ENCODE measurements around the gene LRMDA.

Gene LRMDA

DNA sequence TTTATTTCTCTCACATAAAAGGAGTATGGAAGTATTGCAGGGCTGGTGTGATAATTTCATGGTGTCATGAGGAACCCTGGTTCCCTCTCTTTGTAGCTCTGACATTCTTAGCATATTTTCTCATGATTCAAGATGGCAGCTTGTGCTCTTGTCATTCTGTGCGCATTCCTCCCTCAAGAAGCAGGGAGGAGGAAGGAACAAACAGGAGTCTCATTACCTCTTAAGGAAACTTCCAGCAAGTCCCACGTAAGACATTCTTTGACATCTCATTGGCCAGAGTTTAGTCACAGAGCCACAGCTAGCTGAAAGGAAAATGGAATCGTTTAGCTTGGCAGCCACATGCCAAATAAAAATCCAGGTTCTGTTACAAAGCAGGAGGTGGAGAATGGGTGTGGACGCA lies 546.8 kb downstream of the LRMDA start:
- DNase-seq, result no peak

DNA sequence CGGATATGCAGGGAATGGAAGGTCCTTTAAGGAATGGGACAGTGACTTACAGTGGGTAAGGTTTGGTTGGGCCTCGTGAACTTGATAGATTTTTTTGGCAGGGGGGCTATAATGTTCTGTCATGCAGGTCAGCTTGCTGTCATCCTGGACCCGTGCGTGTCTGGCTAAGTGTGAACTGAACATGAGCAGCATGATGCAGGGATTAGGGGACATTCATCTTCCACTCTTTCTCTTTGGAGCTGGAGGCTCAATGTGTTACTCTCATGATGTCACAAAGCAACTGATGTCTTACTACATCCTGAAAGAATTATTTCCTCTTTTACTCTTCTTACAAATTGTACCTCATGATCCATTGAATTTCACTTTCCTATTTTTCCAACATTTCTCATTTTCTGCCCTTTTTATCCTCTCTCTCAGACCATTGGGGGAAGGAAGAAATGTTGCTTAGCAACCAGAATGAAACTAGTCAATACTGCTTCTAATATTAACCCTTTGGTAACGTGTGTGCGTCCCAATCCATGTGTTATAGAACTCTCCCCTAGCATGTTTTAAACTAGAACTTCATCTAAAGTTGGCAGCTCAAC lies 549.1 kb downstream of the LRMDA start:
- DNase-seq, result no peak

DNA sequence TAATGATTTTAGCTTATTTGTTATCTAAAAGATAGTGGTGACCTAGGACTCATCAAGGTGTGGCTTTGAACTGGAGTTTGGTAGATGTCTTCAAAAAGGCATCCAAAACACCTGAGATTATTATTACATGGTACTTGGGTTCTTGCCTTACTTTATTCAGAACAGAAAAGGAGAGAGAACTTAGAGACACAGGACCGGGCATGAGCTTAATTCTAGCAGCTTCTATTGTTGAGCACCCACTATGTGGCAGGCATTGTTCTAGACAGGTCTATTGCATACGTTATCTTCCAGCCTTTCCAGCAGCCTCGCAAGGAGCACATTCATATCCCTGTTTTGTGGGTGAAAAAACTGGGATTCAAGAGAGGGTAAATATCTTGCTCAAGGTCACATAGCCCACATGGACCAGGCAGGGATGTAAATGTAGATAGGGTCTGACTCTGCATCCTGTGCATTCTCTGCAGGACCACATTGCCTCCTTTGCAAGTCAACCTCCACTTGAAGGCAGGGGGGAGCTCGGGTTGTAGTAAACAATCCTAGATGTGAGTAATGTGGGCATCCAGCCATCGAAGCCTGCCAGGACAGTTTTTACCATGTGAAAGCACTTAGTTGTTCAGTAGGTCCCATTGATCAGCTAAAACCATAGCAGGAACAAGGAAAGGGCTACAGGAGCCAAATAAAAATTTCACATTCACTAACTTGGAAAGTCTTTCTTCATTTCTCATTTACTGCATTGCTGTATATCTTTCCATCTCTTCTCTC lies 551.4 kb downstream of the LRMDA start:
- DNase-seq, result no peak

DNA sequence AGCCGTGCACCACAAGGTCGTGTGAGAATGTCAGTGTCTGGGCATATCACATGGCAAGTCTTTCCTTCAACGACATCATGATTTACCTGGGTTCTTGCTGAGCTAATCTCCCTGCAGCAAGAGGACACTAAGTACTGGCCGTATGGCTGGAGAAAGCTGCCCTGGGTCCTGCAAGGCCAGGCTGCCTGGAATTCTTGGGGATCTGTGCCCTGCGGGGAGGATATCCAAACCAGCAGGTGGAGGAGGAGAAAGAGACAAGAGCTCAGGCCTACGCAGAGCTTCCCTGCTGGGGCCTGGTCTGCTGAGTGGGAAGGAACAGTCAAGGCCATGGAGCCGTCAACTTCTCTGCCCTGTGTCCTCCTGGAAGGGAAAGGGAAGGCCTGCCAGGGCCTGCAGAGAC lies 552.6 kb downstream of the LRMDA start:
- no peak for DNase-seq

DNA sequence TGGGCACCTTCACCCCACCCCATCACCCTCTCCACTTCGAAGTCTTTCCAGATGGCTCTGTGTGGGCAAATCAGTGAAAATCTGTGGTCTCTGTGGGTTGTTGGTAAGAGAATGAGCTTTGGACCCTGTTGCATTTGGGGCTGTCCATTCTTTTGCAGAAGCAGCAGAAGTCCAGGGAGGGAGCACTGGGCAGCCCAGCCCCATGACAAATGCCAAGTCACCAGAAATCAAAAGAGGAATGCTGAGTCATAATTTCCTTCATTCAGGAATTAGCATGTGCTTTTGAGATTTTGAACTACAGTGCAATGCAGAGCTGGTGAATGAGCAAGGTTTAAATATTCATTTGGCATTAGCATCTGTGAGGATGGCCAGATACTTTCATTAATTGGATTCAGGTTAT lies 556.2 kb downstream of the LRMDA start:
- no peak for DNase-seq

DNA sequence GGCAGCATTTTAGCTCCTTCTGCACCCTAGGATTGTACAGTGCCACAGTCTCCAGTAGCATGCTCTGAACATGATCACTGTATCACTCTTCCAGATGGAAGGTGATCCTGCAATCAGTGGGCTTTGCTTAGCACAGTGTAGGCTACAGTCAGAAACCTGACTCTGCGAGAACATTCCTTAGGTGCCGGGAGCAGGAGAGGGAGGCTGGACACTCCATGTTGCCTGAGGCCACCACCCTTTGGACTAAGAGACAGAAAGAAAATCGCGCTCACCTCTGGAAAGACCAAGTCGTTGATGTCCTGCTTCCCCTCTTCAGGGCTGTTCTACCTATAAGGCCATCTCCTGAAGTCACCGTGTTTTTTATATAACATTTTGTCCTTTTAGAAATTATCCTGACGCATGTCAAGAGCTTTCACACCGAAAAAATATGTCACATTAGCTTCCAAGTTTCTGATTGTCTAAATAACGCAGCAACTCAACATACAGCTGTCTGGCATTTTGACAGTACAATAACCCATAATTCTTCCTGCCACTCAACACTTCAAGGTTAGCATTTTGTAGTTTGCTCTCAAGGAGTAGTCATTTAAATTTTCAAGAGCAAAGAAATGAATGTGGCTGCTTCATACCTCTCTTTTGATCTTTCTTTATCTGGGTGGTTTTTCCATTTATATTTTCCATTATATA lies 563.1 kb downstream of the LRMDA start:
- no peak for DNase-seq

DNA sequence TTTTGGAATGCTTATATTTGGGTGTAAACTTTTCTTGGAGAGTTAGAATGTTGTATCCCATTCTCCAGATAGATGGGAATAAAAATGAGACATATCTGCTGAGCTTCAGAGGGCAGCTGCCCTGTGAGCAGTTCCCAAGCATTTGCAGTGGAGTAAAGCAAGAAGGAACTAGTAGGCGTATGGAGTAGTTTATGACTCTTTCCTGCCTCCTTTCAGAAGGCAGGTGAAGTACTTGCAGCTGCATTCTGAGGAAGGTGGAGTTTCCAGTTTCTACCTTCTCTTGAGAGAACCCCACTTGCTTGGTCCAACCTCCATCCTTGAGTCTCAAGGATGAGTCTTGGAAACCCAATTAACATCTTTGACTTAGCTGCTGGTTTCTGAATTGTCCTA lies 563.6 kb downstream of the LRMDA start:
- no peak for DNase-seq

DNA sequence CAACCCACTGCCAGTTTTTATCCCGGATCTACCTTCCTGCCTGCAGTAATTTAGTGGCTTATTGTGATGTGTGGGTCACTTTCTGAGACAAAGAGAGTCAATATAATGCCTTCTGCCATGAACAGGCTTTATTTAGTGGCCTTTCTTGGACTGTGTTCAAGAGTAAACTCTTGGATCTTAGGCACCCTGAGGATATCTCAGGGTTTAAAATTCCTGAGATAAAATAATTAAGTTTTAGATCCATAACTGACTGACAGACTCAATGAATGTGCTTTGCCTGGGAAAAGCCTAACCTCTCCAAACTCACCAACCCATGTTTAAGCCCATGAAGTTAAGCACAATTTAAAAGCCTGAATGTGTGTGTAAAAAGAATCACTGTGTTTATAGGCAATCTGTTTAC lies 564.3 kb downstream of the LRMDA start:
- DNase-seq, result no peak

DNA sequence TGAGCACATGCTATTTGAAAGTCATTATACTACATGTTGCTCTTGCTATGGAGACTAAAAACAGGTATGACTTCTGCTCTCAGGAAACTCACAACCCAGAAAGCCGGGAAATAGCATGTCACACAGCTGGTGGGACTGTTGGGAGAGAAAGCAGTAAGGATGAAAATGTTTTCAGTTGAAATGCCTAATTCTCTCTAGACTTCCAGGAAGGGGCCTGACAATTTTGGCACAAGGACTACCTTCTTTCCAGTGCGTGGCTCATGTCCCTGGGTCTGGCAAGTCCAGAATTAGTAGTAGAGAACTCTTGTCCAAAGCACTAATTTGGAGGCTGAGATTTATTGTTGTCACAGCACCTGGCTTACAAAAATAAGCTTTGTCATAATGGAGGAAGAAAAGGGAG lies 567.6 kb downstream of the LRMDA start:
- no peak for DNase-seq

DNA sequence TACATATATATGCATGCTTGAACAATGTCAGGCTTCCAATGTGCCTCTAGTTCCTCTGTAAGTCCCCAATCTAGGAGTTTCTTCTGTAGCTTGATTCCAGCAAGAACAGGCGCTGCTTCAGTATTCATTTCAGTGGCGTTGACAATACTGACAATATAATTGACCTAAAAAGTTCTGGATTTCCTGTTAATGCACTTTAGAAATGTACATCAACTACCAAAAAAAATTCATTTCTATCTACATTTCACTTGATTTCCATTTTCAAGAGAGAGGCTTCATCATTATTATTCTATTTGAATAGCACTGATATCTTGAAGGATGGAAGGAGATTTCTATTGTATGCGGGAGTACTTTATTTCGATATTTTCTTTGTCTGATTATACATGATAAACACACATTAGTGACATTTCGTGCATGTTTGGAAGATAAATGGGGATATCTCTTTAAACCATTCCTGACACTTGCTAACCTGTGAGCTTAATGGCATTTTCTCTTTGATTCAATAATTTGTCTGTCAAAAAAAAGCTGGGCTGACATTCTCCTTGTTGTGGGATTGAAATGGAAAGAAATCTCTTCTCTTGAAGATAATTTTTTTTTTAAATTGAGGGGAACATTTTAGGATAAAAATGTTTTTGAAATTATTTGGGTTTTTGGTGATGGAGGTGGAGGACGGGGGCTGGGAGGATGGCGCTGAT lies 568.2 kb downstream of the LRMDA start:
- DNase-seq, result no peak

DNA sequence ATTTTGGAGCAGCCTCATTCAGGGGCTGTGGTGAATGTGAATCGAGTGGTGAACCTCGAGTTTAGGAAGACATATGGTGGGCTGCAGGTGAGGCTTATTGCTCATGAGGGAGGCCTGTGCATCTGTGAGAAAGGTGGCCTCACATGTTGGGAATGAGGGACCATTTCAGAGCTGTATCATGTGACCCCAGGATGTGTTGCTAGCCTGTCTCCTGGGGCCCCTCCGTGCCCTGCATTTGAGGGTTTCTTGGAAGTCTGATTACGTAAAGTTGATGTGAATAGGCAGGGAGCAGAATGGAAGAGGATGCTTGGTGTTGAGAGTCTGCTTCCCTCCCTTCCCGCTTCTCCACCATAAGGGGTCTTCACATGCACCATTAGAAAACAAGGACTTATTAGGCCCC lies 569.1 kb downstream of the LRMDA start:
- no peak for DNase-seq

DNA sequence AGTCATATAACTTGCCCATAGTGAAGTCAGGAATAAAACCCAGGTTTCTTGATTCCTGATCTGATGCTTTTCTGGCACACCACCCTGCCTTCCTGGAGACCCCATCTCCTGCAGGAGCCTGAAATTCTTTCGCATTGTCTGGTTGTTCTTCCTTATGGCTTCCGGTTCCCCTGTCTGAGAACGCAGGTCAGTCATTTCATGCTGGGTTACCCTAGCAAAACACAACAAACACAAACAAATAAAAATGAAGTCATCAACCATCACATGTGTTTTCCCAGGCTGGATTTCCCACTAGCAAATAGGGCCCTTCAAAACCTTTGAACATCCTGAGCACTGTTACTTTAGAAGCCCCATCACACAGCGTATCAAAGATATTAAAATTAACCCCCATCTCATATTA lies 569.6 kb downstream of the LRMDA start:
- no peak for DNase-seq

DNA sequence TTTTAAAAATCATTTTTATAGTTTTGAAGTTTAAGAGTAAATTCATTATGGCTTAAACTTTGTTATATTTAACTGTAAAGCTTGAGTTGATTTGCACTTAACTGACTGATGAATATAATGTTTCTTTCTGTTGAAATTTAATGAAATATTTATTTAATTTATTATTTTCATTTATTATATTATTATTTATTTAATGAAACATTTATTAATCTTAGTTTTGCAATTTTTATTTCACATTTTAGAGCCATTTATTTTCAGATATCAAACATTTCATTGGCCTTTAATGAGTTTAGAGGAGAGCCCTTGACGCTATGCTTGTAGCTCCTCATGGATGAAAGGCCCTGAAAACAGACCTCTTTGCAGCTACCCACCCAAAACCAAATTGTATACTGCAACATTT lies 570.0 kb downstream of the LRMDA start:
- DNase-seq, result no peak

DNA sequence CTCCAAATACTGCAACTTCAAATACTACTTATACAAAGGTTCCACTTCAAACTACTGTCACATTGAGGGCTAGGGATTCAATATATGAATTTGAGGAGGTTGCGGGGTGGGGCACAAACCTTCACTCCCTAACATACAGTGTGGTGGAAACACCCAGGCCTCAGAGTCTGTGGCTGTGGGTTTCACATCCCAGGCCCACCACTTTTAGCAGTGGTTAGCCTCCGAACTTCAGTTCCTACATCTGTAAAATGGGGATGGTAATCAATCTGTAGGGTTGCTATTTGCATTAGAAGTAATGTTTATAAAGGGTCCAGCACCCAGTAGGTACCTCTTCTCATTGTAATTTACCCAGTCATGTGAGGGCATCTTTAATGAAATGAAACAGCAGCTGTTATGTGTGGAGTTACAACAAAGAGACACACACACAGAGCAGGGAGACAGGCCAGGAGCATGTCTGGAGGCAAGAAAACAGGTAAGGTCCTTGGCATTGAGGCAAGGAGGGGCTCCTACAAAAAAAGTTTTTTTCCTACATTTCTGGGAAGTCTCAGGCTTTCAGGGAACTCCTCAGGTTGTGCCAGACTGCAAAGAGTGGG lies 570.9 kb downstream of the LRMDA start:
- no peak for DNase-seq

DNA sequence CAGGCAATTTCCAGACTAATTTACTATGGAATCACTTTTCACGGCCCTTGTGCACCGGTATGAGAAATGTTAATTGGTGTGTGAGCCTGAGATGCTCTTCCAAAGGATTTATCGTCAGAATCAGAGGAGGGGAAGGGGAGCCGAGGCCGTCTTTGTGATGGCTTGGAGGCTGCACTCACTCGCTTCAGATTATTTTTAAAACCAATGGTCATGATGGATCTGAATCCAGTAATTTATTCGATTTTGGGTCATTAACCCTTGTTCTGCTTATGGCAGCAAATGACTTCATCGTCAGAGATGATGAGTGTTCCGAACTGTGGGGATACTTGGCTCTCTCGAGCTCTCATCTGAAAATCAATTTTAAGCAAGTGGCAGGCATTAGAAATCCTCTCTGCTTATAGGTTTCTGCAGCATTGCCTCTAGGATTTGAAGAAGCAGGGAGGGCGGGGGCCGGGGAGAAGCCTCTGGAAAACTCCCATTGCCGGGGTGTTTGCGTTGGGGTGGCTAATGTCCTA lies 576.3 kb downstream of the LRMDA start:
- DNase-seq, result no peak

DNA sequence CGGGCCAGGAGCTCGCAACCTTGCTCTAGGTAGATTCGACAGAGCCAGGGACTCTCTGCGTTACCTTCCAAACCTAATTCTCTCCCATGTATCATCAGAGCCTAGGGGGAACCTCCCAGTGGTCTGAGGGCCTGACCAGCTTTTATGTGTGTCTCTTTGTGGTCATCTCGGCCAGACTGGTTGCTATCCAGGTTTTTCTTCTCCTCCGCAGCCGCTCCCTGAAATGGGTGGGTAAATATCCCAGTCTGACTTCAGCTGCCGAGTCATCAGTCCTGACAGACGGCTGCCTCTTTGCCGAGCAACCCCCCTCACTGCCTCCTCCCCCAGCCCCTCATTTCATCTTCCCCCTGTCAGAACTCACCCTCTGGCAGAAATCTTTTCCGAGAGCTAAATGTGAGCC lies 578.1 kb downstream of the LRMDA start:
- DNase-seq, result no peak

DNA sequence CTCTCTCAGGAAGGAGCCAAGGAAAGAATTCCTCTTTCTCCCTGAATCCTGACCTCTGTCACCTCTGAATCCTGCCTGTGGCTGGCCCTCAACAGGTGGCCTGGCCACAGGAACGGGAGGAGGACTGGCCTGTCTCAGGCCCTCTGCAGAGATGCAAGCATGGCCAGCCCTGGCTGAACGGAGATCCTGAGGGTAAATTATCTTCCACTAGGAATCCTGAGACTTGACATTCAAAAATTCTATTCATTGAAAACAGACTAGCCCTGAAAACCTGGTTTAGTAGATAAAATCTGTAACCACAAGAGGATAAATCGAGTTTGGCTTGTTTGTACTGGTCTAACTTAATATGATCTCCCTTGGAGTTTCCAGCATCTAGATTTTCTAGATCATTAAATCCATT lies 579.3 kb downstream of the LRMDA start:
- DNase-seq, result no peak

DNA sequence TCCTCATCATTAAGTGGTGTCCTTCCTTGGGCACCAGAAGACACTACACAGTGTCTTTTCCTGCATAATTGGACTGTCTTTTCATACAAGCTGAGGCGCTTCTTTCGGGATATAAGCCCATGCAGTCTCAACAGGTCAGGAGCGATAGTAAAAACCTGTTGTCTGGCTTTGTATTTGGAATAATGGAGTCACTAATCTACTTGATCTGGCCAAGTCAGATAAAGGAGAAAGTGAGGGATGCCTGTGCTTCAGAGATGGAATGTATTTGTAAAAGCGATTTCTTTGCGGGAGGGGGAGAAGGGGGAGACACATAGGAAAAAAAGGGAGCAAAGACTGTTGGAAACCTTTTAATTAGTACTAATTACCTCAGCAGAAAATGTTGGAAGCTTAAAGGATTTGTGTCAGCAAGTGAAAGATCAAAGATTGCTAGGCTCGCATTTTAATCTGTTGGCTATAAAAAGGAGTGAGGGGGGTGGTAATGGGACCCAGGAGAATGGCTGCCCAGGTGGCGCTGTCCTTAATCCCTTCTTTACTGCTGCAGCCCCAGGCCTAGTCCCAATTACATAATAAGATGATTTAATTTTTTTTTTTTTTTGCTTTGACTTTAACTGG lies 581.4 kb downstream of the LRMDA start:
- no peak for DNase-seq

DNA sequence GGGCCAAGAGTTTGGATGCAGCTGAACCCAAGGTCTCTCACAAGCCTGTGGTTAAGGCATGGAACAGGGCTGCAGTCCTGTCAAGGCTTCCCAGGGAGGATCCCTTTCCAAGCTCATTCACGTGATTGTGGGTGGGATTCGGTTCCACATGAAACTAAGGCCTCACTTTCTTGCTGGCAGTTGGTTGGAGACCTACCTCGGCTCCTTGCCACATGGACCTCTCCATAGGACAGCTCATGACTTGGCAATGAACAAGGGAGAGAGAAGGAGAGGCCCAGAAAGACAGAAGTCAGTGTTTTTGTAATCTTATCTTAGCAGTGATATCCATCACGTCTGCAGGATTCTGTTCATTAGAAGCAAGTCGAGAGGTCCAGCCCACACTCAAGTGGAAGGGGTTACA lies 583.8 kb downstream of the LRMDA start:
- no peak for DNase-seq

DNA sequence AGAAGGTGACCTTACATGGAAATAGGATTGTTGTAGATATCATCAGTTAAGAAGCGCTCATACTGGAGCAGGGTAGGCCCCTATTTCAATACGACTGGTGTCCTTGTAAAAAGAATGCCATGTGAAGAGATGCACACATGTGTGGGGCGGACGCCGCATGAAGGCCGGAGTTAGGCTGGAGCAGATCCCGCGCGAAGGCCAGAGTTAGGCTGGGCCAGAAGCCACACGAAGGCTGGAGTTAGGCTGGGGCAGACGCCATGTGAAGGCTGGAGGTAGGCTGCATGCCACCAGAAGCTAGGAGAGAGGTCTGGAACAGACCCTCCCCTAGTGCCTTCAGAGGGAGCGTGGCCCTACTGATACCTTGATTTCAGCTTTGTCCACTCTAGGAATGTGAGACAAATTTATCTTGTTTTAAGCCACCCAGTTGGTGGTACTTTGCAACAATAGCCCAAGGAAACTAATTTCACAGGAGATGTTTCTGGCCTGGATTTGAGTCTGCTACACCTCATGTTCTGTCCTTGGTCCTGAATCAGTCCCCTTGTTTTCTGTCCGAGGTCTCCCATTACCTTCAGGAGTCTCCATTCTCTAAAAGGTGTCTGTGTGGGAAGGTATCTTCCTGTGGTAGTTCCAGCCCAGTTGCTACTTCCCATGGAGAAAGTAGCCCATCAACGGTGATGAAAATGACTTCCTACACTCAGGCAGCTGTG lies 585.8 kb downstream of the LRMDA start:
- DNase-seq, result no peak

DNA sequence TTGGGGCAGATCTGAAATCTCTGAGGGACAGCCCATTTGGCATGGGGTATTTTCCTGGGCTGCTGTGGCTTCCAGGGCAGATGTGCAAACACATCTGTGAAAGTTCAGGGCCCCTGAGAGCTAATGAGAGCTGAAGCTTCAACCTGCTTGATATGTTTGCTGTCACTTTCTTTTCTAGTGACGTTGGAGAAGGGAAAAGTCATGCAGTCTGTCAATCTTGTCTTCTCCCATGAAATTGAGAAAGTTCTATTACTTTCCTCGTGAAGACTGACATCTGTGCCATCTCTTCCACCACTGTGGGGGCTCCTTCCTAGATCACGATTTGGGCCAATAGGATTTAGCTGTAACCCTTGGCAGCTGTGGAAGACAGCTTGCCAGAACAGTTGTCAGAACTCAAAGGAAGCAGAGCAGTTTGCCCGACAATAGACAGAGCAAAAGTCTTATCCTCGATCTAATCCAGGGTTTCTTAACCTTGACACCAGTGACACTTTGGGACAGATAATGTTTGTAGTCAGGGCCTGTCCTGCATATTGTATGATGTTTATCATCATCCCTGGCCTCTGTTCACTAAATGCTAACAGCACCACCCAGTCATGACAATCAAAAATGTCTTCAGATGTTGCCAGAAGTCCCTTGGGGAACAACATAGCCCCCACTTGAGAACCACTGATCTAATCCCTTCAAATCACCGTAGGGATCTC lies 586.5 kb downstream of the LRMDA start:
- DNase-seq, result no peak

Data from activated naive CD4-positive, alpha-beta T cell (primary cell).